GM18951 (cell line): ENCODE results near the gene TTC33.
"Not testable (repeated sequence)": the region's sequence is repeated elsewhere in the genome, so short reads cannot be mapped to it uniquely, and the experiment has no call there.

Experiments
- POLR2A ChIP-seq: IDR thresholded peaks from 4 replicates; pipeline ENCODE4 v1.6.1; 2011; ENCODE audit warnings: mild to moderate bottlenecking; ENCODE audit not compliant: insufficient read length, insufficient read depth; ENCODE audit errors: extremely low read depth
- in situ Hi-C: fragments of 300-500 bp; cut with MboI; formaldehyde crosslinking; loops from one replicate; pipeline ENCODE4 v1.12.0; 2022; ENCODE audit warnings: low sequenced_read_pairs, mixed read lengths, inconsistent platforms; ENCODE audit not compliant: unreplicated experiment

The TTC33 gene

DNA sequence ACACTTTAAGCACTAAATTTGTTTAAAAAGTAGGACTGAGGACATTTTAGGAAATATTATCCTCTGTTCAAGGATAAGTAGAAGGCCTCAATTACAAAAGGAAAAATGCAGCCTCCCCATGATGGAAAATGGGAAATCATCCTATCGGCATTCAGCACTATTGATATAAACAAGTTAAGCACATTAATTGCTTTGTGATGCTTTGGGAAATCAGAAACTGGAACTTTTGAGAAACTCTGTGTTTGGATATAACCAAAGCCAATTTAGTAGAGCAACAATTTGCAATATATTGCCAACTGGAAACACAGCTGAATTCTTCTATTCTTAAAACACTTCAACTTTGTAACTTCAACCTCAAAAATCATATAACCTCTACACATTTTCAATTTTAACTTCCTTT is 141.3 kb downstream of the TTC33 start:
- no peak for TF ChIP-seq POLR2A
- in situ Hi-C loops, result no loop called here

DNA sequence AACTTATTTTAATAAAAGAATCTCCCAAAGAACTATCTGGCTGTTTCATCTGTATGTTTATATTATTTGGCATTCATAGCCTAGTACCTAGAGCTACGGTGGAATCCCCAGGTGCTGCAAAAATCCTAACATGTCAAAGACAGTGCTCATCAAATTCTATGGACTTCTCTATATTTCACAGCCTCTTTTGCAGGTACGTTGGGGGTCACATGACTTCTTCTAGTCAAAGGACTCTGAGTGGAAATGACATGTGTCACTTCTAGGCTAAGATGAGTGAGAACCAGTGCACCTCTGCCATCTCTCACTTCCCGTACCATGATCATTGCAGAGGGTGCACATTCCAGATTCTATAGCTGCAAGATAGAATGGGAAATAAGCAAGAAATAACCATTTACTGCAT is 148.6 kb downstream of the TTC33 start:
- in situ Hi-C loops, result no loop called here
- no peak for TF ChIP-seq POLR2A

DNA sequence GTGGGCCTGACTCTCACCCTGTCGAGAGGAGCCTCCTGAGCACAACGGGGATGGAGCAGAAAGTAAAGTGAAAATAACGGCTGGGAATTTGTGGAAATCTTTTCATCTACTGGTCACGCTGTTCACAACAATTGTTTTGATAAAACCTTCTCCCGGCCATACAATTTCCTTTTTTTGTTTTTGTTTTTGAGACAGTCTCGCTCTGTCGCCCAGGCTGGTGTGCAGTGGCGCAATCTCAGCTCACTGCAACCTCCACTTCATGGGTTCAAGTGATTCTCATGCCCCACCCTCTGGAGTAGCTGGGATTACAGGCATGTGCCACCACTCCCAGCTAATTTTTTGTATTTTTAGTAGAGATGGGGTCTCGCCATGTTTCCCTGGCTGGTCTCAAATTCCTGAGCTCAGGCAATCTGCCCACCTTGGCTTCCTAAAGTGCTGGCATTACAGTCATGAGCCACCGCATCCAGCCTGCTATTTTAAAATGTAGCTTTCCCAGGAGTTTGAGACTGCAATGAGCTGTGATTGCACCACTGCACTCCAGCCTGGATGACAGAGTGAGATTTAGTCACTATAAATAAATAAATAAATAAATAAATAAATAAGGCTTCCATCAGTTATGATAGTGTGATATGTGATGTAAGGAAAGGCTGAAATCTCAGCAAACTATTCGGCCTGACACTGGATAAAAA is 149.5 kb downstream of the TTC33 start:
- in situ Hi-C loops, result no loop called here
- no peak for TF ChIP-seq POLR2A

DNA sequence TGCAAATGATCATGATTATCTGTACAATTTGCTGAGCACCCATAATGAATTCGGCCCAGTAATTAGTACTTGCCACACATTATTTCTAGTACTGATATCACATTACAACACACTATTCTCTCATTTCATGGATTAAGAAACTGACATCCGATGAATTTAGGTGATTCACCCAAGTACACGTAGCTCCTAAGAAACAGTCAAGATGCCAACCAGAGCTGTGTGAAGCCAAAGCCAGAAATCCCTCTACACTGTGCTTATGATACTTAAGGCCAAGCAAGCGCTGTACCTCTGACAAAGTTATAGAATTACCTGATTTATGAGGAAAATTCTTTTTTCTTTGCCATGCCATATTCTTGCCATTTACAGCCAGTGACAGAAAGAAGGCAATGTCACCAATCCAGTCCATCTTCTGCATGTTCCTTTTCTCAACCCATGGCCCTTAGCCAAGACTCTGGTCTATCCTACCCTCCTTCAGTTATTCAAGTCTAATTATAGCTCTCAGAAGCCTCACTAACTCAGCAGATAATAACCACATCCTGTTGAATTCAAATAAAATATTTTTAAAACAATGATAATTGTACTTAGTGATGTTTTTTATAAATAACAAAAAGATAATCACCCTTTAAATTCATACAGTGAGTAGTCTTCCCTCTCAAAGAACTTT is 150.3 kb downstream of the TTC33 start:
- in situ Hi-C loops, result no loop called here
- no peak for TF ChIP-seq POLR2A

DNA sequence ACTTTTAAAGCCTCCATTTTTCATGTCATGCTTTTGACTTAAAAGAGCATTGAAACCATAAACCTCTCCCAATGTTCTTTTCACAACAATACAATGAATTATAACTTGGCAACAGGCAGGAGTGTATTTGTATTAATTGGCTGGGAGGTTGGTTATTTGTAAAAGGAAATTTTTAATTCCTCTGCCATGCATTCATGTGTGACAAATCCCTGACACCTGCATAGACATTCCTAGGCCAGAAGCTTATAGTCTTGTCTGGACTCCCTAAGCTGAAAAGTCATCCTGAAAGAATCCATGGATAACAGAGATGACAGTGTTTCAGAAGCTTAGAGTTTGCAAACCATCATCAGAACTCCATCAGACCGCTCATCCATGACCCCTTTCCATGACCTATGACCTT is 152.4 kb downstream of the TTC33 start:
- TF ChIP-seq POLR2A, result no peak
- in situ Hi-C loops, result no loop called here

DNA sequence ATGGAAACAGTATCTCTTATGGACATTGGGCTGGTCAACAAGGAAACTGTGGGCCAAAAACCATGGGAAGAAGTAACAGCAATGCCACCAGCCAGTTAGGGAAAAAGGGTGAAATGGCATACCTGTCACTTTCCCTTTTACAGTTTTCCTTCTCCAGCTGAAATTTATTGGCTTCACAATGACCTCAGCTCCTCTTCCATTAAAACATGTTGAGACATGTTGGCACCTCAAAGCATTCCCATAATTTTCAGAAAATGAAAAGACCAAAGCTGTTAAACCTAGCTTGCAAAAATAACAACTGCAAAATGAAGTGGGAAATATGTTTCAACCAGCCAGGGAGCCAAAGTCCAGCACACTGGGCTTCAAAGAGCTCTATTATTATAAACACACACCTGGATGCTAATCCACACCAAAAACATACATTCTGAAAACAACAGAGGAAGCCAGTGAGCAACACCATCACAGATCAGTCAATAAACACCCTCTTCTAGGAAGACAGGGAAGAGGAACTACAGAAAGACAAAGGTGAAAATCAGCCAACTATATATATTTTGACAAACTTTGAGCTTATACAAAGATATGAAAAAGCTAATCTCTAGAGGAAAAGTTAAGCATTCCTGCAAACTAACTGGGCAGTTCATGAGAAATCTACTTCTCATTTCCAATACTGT is 154.4 kb downstream of the TTC33 start:
- TF ChIP-seq POLR2A, result no peak
- in situ Hi-C loops, result no loop called here

DNA sequence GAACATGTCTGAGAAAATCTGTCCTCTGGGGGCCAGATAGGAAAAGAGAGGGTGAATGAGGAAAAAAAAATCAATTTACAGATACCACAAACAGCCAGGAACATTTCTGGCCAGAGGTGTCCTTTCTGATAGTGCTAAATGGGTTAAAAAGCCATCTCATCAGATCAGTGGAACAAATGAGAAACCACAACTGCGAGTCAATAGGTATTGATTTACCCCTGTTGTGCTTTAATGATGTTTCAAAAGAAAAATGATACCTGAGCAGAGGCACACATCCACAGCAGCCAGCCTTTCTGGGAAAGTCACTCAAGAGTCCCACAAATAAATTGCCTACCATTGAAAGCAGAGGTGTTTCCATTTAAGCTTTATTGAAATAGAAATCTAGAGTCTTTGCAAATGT is 155.4 kb downstream of the TTC33 start:
- no peak for TF ChIP-seq POLR2A
- in situ Hi-C loops, result no loop called here

DNA sequence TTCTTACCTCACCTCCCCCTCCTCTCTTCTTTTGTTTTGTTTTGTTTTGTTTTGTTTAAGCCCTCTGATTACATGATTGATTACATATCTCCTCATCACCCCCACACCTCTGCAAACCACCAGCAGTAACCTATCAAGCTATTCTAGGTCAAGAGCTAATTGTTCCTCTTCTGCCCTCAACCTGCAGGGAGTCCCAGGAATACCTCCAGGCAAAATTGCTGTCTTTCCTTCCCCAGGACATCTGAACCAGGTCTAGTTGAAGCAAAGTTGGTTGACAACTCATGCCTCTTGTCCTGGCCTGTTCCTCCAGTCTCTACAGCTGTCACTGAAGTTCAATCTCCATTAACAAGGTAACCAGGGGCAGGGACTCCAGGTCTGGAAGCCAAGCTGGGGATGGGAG is 156.1 kb downstream of the TTC33 start:
- in situ Hi-C loops, result no loop called here
- TF ChIP-seq POLR2A, result no peak

DNA sequence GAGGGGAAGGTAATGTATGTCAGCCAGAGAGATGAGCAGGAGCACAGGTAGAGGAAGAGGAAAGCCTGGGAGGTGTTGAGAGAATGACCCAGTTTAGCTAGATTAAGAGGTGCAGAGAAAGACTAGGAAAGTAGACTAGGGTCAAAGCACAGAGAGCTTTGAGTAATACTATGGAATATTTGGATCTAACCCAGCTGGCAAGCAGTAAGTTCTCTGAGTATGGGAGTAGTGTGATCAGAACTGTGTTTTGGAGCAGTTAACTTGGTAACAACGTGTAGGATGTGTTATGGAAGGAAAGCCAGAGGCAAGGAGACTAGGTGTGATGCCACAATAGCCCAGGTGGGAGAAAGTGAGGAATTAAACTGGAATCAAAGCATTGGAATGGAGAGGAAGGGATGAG is 160.9 kb downstream of the TTC33 start:
- in situ Hi-C loops, result no loop called here
- no peak for TF ChIP-seq POLR2A

DNA sequence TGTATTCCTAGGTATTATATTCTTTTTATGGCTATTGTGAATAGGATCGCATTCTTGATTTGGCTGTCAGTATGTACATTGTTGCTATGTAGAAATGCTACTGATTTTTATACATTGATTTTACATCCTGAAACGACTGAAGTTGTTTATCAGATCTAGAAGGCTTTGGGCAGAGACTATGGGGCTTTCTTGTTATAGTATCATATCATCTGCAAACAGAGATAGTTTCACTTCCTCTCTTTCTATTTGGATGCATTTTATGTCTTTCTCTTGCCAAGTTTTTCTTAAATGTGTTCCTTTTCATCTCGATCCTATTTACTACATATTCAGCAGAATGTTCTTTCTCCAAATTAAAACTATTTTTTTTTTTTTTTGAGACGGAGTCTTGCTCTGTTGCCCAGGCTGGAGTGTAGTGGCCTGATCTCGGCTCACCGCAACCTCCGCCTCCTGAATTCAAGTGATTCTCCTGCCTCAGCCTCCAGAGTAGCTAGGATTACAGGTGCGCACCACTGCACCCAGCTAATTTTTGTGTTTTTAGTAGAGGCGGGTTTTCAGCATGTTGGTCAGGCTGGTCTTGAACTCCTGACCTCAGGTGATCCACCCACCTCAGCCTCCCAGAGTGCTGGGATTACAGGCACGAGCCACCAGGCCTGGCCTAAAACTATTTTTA is 163.9 kb downstream of the TTC33 start:
- in situ Hi-C loops, result not testable (repeated sequence)

DNA sequence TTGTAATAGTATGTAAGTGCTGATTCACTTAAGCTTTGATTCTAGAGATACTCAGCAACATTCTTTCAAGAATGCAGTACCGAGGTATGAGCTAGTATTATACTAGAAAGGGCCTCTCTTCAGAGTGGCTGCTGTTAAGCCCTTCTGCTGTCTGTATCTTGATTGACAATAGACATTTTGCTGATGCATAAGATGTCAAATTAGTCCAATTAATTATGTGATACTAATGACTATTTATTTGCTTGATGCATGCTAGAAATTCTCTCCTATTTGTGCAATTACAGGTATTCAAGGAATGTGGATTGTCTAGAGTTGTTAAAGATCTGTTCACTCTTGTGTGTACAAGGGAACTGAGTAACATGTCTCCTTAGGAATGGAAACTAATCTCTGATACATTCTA is 168.4 kb downstream of the TTC33 start:
- in situ Hi-C loops, result no loop called here
- TF ChIP-seq POLR2A, result no peak

DNA sequence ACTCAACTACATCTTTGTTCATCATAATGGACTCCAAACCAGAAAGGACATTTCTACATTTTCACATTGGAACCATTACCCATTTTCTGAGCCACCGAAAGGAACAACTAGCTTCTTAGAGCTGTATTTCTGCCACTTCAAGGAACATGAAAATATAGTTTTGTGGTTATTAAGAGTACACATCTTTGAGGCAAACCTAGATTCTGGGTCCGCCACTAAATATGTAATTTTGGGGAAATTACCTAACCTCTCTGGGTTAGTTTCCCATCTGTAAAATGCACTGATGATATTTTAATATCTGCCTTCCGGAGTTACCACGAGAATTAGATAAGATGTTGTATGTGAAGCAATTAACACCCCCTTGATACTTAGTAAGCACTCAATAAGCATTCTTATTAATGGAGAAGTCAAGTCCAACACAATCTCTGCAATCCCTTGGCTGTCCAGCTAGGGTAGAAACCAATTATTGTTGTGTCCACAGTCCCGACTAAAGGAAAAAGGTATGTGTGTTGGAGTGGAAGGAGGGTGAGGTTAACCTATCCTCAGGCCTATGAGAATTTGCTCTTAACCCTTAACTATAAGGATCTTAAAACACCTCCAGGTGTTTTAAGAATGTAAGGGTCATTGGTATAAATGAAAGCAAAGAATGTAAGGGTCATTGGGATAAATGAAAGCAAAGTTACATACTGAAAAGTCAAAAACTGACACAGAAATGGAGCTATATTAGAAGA is 170.1 kb downstream of the TTC33 start:
- TF ChIP-seq POLR2A, result no peak
- in situ Hi-C loops, result no loop called here

DNA sequence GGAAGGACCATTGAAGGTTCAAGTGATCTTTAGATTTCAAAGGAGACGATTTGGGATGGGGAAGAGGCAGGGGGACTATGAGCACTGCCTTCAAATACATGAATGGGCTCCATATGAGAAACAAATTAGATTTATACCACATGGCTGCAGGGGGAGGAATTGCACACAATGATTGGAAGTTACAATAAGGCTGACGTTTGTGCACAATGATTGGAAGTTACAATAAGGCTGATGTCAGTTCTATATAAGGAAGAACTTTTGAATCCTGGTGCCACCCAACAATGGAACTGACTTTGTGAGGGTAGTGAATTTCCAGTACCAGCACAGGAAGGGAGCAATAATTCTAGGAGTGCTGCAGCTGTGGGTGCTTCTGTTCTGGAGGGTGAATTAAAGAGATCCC is 171.7 kb downstream of the TTC33 start:
- in situ Hi-C loops, result no loop called here
- TF ChIP-seq POLR2A, result no peak
